MV-4-11 (cell line): ENCODE data around the gene LMF2.
"Not testable (repeated sequence)": the region's sequence is repeated elsewhere in the genome, so short reads cannot be mapped to it uniquely, and the experiment has no call there.

Experiments
- DNase-seq: peaks from one replicate; lab custom pipeline; 2025; lab: John Stamatoyannopoulos, UW

The LMF2 gene

GRCh38 chr22:50523458-50523805, 15.9 kb upstream of the LMF2 start:
- DNase-seq = no peak

GRCh38 chr22:50522806-50523438, 15.4 kb upstream of the LMF2 start:
- DNase-seq = no peak

GRCh38 chr22:50522208-50522805, 14.8 kb upstream of the LMF2 start:
- no peak for DNase-seq

- DNase-seq = no peak
Observed at GRCh38 chr22:50521710-50522109, 14.2 kb upstream of the LMF2 start.

GRCh38 chr22:50520826-50521453, 13.4 kb upstream of the LMF2 start:
- DNase-seq = no peak

GRCh38 chr22:50520184-50520583, 12.7 kb upstream of the LMF2 start:
- not testable (repeated sequence) for DNase-seq

GRCh38 chr22:50519151-50519550, 11.6 kb upstream of the LMF2 start:
- no peak for DNase-seq

GRCh38 chr22:50518606-50519005, 11.1 kb upstream of the LMF2 start:
- DNase-seq = no peak

GRCh38 chr22:50517495-50518260, 10.2 kb upstream of the LMF2 start:
- DNase-seq = no peak

GRCh38 chr22:50516891-50517290, 9.4 kb upstream of the LMF2 start:
- no peak for DNase-seq

- DNase-seq = no peak
Observed at GRCh38 chr22:50516068-50516467, 8.6 kb upstream of the LMF2 start.

- DNase-seq = no peak
Observed at GRCh38 chr22:50513175-50513574, 5.7 kb upstream of the LMF2 start.

GRCh38 chr22:50508897-50509296, 1.4 kb upstream of the LMF2 start:
- no peak for DNase-seq

GRCh38 chr22:50507991-50508884, 736 bp upstream of the LMF2 start, which contains the start of gene NCAPH2:
Gene NCAPH2, plus strand, starts transcription at chr22:50508224. Its CDS starts 114 bp downstream, at chr22:50508338.
- peak; percentile 91 for DNase-seq

- DNase-seq = no peak
Observed at GRCh38 chr22:50506611-50507420, 686 bp downstream of the LMF2 start.

- DNase-seq = no peak
Observed at GRCh38 chr22:50505776-50506610, 1.5 kb downstream of the LMF2 start.

- no peak for DNase-seq
Observed at GRCh38 chr22:50505276-50505775, 2.2 kb downstream of the LMF2 start.

- no peak for DNase-seq
Observed at GRCh38 chr22:50504369-50505211, 2.9 kb downstream of the LMF2 start.
